Body of pancreas (tissue), 4 donors: ENCODE measurements around the gene CEP170B.

ENCODE experiments used
- POLR2A ChIP-seq, 3 donors: fragments of 450-650 bp; IDR thresholded peaks; one replicate each; pipeline ENCODE4 v1.6.1; 2016; ENCODE audit warnings: antibody characterized with exemption in 3 of 3, mild to moderate bottlenecking in 2 of 3
- TF ChIP-seq, protein P1 (sequence below), 7 experiments: fragments of 450-650 bp in 4 of 7; fragments of 200-600 bp in 3 of 7; sonication (generic) in 3 of 7; IDR thresholded peaks; one replicate each; pipeline ENCODE4 v1.5.1; 2016 to 2019; ENCODE audit warnings: antibody characterized with exemption in 7 of 7

DNA sequence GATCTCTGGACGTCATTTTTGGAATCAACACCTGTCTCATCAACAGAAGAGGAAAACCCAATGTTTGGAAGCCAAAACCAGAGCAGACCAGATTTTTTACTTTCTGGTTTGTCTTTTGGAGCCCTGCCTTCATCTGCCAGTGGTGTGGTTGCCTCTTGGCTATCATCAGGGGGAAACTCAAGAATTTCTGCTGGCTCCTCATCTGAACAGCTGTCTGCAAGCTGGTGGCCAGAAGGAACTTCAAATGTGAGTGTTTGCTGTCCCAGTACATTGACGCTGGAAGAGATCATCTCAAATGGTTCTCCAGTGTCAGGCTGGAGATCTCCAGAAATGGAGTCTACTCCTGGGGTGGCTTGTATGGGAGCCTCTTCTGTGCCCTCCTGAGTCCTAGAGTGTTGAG, 73.4 kb downstream of the CEP170B start:
- TF ChIP-seq, protein P1, sequence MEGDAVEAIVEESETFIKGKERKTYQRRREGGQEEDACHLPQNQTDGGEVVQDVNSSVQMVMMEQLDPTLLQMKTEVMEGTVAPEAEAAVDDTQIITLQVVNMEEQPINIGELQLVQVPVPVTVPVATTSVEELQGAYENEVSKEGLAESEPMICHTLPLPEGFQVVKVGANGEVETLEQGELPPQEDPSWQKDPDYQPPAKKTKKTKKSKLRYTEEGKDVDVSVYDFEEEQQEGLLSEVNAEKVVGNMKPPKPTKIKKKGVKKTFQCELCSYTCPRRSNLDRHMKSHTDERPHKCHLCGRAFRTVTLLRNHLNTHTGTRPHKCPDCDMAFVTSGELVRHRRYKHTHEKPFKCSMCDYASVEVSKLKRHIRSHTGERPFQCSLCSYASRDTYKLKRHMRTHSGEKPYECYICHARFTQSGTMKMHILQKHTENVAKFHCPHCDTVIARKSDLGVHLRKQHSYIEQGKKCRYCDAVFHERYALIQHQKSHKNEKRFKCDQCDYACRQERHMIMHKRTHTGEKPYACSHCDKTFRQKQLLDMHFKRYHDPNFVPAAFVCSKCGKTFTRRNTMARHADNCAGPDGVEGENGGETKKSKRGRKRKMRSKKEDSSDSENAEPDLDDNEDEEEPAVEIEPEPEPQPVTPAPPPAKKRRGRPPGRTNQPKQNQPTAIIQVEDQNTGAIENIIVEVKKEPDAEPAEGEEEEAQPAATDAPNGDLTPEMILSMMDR (IDR thresholded peaks at IDR 0.05): no peak
- no peak for TF ChIP-seq POLR2A (IDR thresholded peaks at IDR 0.05)
